Keratinocyte (primary cell): Measurements from ENCODE around the gene USP37. TPM values are rescaled to one million over a fixed set of nuclear protein-coding genes. Genes with fewer than 3 reads are reported as not detected.
A peak's percentile ranks its signal among the peaks of the same experiment; 100 is the strongest.

Experiments used
- DNase-seq: peaks from one replicate; pipeline ENCODE4 v3.0.0-alpha.2; 2011; ENCODE audit warnings: low read depth, missing footprints, low spot score
- FAIRE-seq: peaks from 2 replicates; lab custom pipeline; 2011; peaks lifted over from hg19 to GRCh38; lab: Jason Lieb, UNC
- H2AFZ ChIP-seq: 2 replicates; pipeline ENCODE4 v1.6.0; 2012; ENCODE audit warnings: low read length, control low read depth, inconsistent platforms; ENCODE audit not compliant: control insufficient read depth
- H3K27ac ChIP-seq: 2 replicates; pipeline ENCODE4 v1.5.1; 2011; ENCODE audit warnings: low read length; ENCODE audit not compliant: control insufficient read depth, insufficient read depth
- H3K27me3 ChIP-seq: 3 replicates; pipeline ENCODE4 v1.6.0; 2011; ENCODE audit warnings: low read length; ENCODE audit not compliant: control insufficient read depth, insufficient read depth; ENCODE audit errors: extremely low read depth
- H3K36me3 ChIP-seq, 2 experiments: 2 replicates in 1 of 2; 3 replicates in 1 of 2; pipeline ENCODE4 v1.5.1; 2011; ENCODE audit warnings: low read length in 2 of 2, mild to moderate bottlenecking in 1 of 2; ENCODE audit not compliant: control insufficient read depth in 2 of 2, insufficient read depth in 2 of 2; ENCODE audit errors: extremely low read depth in 1 of 2
- H3K4me1 ChIP-seq: 3 replicates; pipeline ENCODE4 v1.5.1; 2011; ENCODE audit warnings: low read length; ENCODE audit not compliant: control insufficient read depth, insufficient read depth; ENCODE audit errors: extremely low read depth
- H3K4me2 ChIP-seq: 3 replicates; pipeline ENCODE4 v1.6.0; 2011; ENCODE audit warnings: low read depth, low read length; ENCODE audit not compliant: control insufficient read depth, insufficient read depth; ENCODE audit errors: extremely low read depth
- H3K4me3 ChIP-seq, 3 experiments: fragments of 200-600 bp in 1 of 3; sonication (generic) in 1 of 3; 2 replicates in 2 of 3; 3 replicates in 1 of 3; pipeline ENCODE4 v1.5.1; 2011 to 2016; ENCODE audit warnings: low read length in 3 of 3, mild to moderate bottlenecking in 3 of 3, control low read depth in 2 of 3, inconsistent platforms in 1 of 3, low read depth in 1 of 3, mixed read lengths in 1 of 3, mixed run types in 1 of 3, moderate library complexity in 1 of 3; ENCODE audit not compliant: control insufficient read depth in 2 of 3, insufficient read depth in 2 of 3; ENCODE audit errors: extremely low read depth in 1 of 3
- H3K79me2 ChIP-seq: 2 replicates; pipeline ENCODE4 v1.6.0; 2012; ENCODE audit warnings: low read length; ENCODE audit not compliant: control insufficient read depth, insufficient read depth
- H3K9ac ChIP-seq: 3 replicates; pipeline ENCODE4 v1.6.0; 2011; ENCODE audit warnings: low read length; ENCODE audit not compliant: control insufficient read depth, insufficient read depth; ENCODE audit errors: extremely low read depth
- H3K9me1 ChIP-seq: 3 replicates; pipeline ENCODE4 v1.6.0; 2011; ENCODE audit warnings: low read length; ENCODE audit not compliant: control insufficient read depth, insufficient read depth; ENCODE audit errors: extremely low read depth
- H3K9me3 ChIP-seq: 2 replicates; pipeline ENCODE4 v1.5.1; 2012; ENCODE audit warnings: low read depth, low read length; ENCODE audit not compliant: control insufficient read depth
- H4K20me1 ChIP-seq: 3 replicates; pipeline ENCODE4 v1.6.0; 2011; ENCODE audit warnings: low read length; ENCODE audit not compliant: control insufficient read depth, insufficient read depth; ENCODE audit errors: extremely low read depth
- CTCF ChIP-seq, 3 experiments: IDR thresholded peaks in 1 of 3; conservative IDR thresholded peaks in 1 of 3; optimal IDR thresholded peaks in 1 of 3; 2 replicates in 2 of 3; 3 replicates in 1 of 3; pipeline versions ENCODE3 to v1.5.1; 2011; ENCODE audit warnings: low read length in 3 of 3, mild to moderate bottlenecking in 3 of 3, moderate library complexity in 2 of 3, control low read depth in 1 of 3, inconsistent platforms in 1 of 3; ENCODE audit not compliant: insufficient read depth in 2 of 3; ENCODE audit errors: extremely low read depth in 1 of 3
- EZH2 ChIP-seq: IDR thresholded peaks from one replicate; pipeline ENCODE4 v1.6.1; 2012; ENCODE audit warnings: inconsistent platforms, mild to moderate bottlenecking, low read length, moderate library complexity
- dilution Hi-C: fragments of 300-500 bp; cut with MboI; formaldehyde crosslinking; loops from one replicate; pipeline ENCODE4 v1.7.0; 2020; ENCODE audit warnings: low sequenced_read_pairs; ENCODE audit not compliant: extremely low pct_ligation_motif_present
- polyA plus RNA-seq, 5 experiments: library from polyadenylated mRNA; depleted of rRNA in 3 of 5; stranded (reverse) in 3 of 5; stranded (forward) in 1 of 5; unstranded in 1 of 5; fragments of >200 nt; gene quantifications; 1 replicate in 1 of 5; 2 replicates in 3 of 5; 3 replicates in 1 of 5; pipeline versions ENCODE4 v1.2.1 to v1.2.3, GENCODE V29; 2011 to 2012; ENCODE audit warnings: missing spikeins in 2 of 5, low read depth in 1 of 5, low replicate concordance in 1 of 5

USP37 gene
- polyA plus RNA-seq, 1 donor (not counting 4 experiments of a cell fraction or from before 2014, with no cell fraction given): 4.2 TPM

- no peak overlapping the region for H3K9ac ChIP-seq
- H3K9me1 ChIP-seq: no peaks in the 10 kb centered on the region
- TF ChIP-seq EZH2 (no peak), CTCF (optimal IDR thresholded peaks at IDR 0.05 in 1 of 3, IDR thresholded peaks at IDR 0.05 in 1 of 3, conservative IDR thresholded peaks at IDR 0.05 in 1 of 3; ENCODE audit: extremely low read depth in 1 of 3, insufficient read depth in 2 of 3, low read length in 3 of 3) (no peak)
- no peak for DNase-seq
- peaks cover 12 to 24% of the 10 kb centered on the region in 2 experiments for H3K36me3 ChIP-seq
- no peak overlapping the region for H3K4me2 ChIP-seq
- peaks cover under 1% of the 10 kb centered on the region for H3K79me2 ChIP-seq
- no peak overlapping the region for H3K27ac ChIP-seq
- H3K4me1 ChIP-seq: peaks cover 10% of the 10 kb centered on the region
- dilution Hi-C loops: no loop called here
- no peak overlapping the region for H3K4me3 ChIP-seq
- no peaks in the 10 kb centered on the region for H4K20me1 ChIP-seq
- H3K9me3 ChIP-seq: no peaks in the 10 kb centered on the region
- H3K27me3 ChIP-seq: no peaks in the 10 kb centered on the region
- no peak for FAIRE-seq
- no peak overlapping the region for H2AFZ ChIP-seq
Observed at GRCh38 chr2:218585541-218585940, 17.4 kb upstream of the USP37 start.

GRCh38 chr2:218583983-218584850 lies 16.1 kb upstream of the USP37 start:
- Histone ChIP-seq H4K20me1 (no peaks in the 10 kb centered on the region), H3K4me2 (no peak overlapping the region), H3K9ac (no peak overlapping the region), H3K27ac (no peak overlapping the region), H3K9me3 (no peaks in the 10 kb centered on the region), H3K36me3 (peaks cover 8 to 21% of the 10 kb centered on the region in 2 experiments), H3K4me1 (peaks cover 10% of the 10 kb centered on the region), H3K79me2 (peaks cover 2% of the 10 kb centered on the region), H3K4me3 (no peak overlapping the region), H2AFZ (no peak overlapping the region), H3K27me3 (no peaks in the 10 kb centered on the region), H3K9me1 (no peaks in the 10 kb centered on the region)
- no peak for DNase-seq
- peak; percentile 53 for FAIRE-seq
- peak in 1 of 3 experiments; percentile 1 for TF ChIP-seq CTCF (optimal IDR thresholded peaks at IDR 0.05 in 1 of 3, IDR thresholded peaks at IDR 0.05 in 1 of 3, conservative IDR thresholded peaks at IDR 0.05 in 1 of 3; ENCODE audit: extremely low read depth in 1 of 3, insufficient read depth in 2 of 3, low read length in 3 of 3)
- no peak for TF ChIP-seq EZH2
- dilution Hi-C loops: no loop called here
